Hematopoietic multipotent progenitor cell treated with erythropoietin and hydrocortisone succinate and interleukin-3 and kit ligand, for 6 days (in vitro differentiated cells): Measurements from ENCODE around the gene CYP1A1.
A peak's percentile ranks its signal among the peaks of the same experiment; 100 is the strongest.
"Not testable (repeated sequence)": the region's sequence is repeated elsewhere in the genome, so short reads cannot be mapped to it uniquely, and the experiment has no call there.

ENCODE experiments used
- DNase-seq: peaks from one replicate; pipeline ENCODE4 v3.0.0-alpha.2; 2015

The CYP1A1 gene

GRCh38 chr15:74733269-74733668 is 7.9 kb upstream of the CYP1A1 start:
- DNase-seq = no peak

- DNase-seq = no peak
These were observed 7.5 kb upstream of the CYP1A1 start for GRCh38 chr15:74732846-74733245.

GRCh38 chr15:74730619-74731316 is 5.4 kb upstream of the CYP1A1 start:
- no peak for DNase-seq

GRCh38 chr15:74729372-74729771 is 4.0 kb upstream of the CYP1A1 start:
- not testable (repeated sequence) for DNase-seq

- not testable (repeated sequence) for DNase-seq
These were observed 3.4 kb upstream of the CYP1A1 start for GRCh38 chr15:74728699-74729098.

- DNase-seq = peak; percentile 25
These were observed 2.4 kb upstream of the CYP1A1 start for GRCh38 chr15:74727727-74728126.

GRCh38 chr15:74726774-74727164 is 1.4 kb upstream of the CYP1A1 start:
- DNase-seq = no peak

GRCh38 chr15:74725845-74726773 is 781 bp upstream of the CYP1A1 start:
- DNase-seq = peak; percentile 59

GRCh38 chr15:74724570-74725224 is 631 bp downstream of the CYP1A1 start:
- DNase-seq = no peak

- DNase-seq = peak; percentile 77
These were observed 1.5 kb downstream of the CYP1A1 start for GRCh38 chr15:74723754-74724334.

GRCh38 chr15:74723187-74723586 is 2.1 kb downstream of the CYP1A1 start:
- no peak for DNase-seq

GRCh38 chr15:74722591-74722990 is 2.7 kb downstream of the CYP1A1 start:
- DNase-seq = no peak

- DNase-seq = no peak
These were observed 8.7 kb downstream of the CYP1A1 start for GRCh38 chr15:74716651-74717050.

- no peak for DNase-seq
These were observed 13.0 kb downstream of the CYP1A1 start for GRCh38 chr15:74712311-74712710.

- DNase-seq = no peak
These were observed 14.8 kb downstream of the CYP1A1 start for GRCh38 chr15:74710319-74711094.

- no peak for DNase-seq
These were observed 15.4 kb downstream of the CYP1A1 start for GRCh38 chr15:74709892-74710291.

- no peak for DNase-seq
These were observed 16.3 kb downstream of the CYP1A1 start for GRCh38 chr15:74709011-74709410.

GRCh38 chr15:74696808-74697207 is 28.5 kb downstream of the CYP1A1 start:
- DNase-seq = no peak

GRCh38 chr15:74696398-74696729 is 29.0 kb downstream of the CYP1A1 start:
- no peak for DNase-seq

GRCh38 chr15:74695597-74696397 is 29.5 kb downstream of the CYP1A1 start, which contains the start of gene EDC3:
EDC3 (minus strand) TSS chr15:74696024; CDS start chr15:74675124, 20,900 bp downstream.
- DNase-seq = peak; percentile 95

- DNase-seq = no peak
These were observed 33.0 kb downstream of the CYP1A1 start for GRCh38 chr15:74692327-74692726.
